ENCODE results near the gene AP2B1.
A peak's percentile ranks its signal among the peaks of the same experiment; 100 is the strongest.
"Not testable (repeated sequence)": the region's sequence is repeated elsewhere in the genome, so short reads cannot be mapped to it uniquely, and the experiment has no call there.

Gene AP2B1

DNA sequence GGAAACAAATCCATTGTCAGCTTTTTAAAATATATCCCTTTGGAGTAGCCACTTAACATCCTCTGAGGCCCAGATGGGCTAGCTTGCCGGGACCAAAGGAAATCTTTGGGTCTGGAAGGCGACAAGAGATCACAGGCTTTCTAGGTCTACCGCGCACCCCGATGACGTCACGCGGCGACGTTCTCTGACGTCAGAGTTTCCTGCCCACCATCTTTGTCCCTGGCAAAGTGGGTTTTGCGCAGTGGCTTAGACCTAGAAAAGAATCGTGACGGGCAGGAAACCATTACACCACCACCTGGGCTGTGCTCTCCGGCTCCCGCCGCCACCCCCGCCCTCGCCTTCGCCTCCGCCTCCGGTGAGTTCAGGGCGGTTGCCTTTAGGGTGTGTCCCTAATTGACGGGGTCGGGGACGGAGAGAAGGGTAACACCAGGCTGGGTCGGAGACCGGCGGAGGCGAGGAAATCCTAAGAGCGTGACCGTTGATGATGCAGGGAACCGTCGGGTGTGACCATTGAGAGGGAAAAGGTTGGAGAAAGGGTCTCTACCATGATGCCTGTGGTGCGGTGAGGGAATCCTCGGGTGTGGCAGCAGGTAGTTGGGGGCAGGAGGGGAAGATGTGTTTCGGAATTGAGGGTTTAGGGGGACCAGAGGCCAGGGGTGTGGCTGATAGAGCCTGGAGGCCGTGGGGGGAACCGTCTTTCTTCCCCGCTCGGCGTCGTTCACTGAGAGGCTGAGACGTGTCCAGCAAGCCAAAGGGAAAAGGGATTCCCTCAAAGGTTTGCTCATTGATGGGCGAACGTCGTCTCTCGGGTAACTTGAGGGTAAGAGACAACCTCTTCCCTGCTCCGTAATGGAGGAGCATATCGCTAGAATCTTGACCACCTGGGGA is at the start of gene AP2B1:
TSS of gene AP2B1 (plus strand) at position 249 of the 888 bp plus-strand sequence. CDS start 6,709 bp downstream, outside the sequence.
- peak; percentile 95 for DNase-seq (ENCODE audit: low spot score)

DNA sequence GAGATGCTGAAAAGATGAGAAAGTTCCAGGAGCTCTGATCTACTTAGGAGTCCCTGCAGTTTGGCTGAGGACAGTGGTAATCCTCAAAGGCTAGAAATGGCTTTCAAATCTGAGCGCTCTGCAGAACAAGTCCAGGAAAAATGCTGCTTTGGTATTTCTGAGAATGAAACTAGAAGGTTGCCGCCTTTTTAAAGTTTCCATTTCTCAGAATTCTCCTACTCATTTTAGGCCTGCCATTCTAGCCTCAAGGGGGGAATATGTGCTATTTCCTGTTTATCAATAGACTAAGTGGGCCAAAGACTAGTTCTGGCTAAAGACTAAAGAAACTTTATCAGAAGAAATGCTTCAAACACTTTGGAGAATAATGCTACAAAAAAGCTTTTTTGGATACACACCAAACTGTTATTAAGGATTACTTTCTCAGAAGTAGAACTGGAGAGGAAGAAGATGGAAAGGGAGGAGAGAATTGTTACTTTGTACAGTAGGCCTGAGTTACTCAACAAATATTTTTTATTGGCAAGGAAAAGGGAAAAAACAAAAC is 49.5 kb upstream of the AP2B1 start, which contains the start of gene SLFN12L:
TSS of gene SLFN12L (minus strand) at position 78 of the 541 bp plus-strand sequence. CDS start 15,314 bp downstream, outside the sequence.
- DNase-seq (ENCODE audit: low spot score): no peak

- DNase-seq (ENCODE audit: low spot score): no peak
Observed at GRCh38 chr17:35539659-35540026, 47.5 kb upstream of the AP2B1 start.

GRCh38 chr17:35540589-35541404 is 46.3 kb upstream of the AP2B1 start:
- no peak for DNase-seq (ENCODE audit: low spot score)

- no peak for DNase-seq (ENCODE audit: low spot score)
Observed at GRCh38 chr17:35541434-35541833, 45.7 kb upstream of the AP2B1 start.

GRCh38 chr17:35542990-35543389 is 44.1 kb upstream of the AP2B1 start:
- no peak for DNase-seq (ENCODE audit: low spot score)

DNA sequence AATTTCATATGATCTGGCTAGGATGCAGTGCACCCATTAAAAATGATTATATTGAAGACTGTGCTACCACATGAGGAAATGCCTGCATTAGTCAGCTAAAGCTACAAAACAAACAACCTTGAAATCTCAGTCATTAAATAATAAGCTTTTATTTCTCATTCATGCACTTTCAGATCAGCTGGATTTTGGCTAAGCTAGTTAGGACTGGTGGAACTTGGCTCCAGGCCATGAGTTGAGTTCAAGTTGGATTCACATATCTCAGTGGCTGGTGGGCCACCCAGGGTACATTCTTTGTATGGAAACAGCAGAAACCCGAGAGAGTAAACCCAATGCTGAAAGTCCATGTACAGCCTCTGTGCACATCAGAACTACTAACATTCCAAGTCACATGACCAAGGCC is 43.3 kb upstream of the AP2B1 start:
- no peak for DNase-seq (ENCODE audit: low spot score)

DNA sequence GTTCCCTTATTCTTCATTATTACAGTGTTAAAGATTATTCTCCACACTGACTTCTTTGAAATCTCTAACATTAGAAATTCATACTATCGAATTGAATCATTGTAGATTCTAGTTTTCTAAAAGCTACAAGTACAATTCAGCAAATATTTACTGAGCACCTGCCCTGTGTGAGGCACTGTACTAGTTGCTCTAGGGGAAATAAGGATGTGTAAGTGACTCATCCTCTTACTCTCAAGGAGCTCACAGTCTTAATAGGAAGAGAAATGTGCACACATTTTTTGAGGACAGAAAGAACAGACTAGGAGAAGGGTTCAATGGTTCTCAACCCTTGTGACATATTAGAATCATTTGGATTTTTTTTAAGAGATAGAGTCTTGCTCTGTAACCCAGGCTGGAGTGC is 42.0 kb upstream of the AP2B1 start:
- no peak for DNase-seq (ENCODE audit: low spot score)

GRCh38 chr17:35546487-35546886 is 40.6 kb upstream of the AP2B1 start:
- DNase-seq (ENCODE audit: low spot score): no peak

GRCh38 chr17:35548208-35548810 is 38.8 kb upstream of the AP2B1 start:
- DNase-seq (ENCODE audit: low spot score): no peak

GRCh38 chr17:35548978-35549377 is 38.1 kb upstream of the AP2B1 start:
- no peak for DNase-seq (ENCODE audit: low spot score)

DNA sequence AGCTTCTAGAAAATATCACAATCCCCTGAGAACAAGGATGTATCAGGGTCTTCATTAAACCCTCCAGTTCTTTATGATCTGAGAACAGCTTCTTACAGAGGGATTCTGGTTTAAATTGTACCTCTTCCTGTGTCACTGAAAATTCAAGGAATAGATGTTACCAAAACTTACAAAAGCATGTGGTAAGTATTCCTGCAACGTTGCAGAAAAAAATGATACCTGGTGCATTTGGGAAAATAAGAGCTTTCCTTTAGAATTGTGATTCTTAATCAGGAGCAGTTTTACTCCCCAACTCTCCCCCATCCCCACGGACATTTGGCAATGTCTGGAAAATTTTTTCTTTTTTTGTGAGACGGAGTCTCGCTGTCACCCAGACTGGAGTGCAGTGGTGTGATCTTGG is 33.8 kb upstream of the AP2B1 start:
- DNase-seq (ENCODE audit: low spot score): no peak

GRCh38 chr17:35554668-35555067 is 32.5 kb upstream of the AP2B1 start:
- peak; percentile 33 for DNase-seq (ENCODE audit: low spot score)

DNA sequence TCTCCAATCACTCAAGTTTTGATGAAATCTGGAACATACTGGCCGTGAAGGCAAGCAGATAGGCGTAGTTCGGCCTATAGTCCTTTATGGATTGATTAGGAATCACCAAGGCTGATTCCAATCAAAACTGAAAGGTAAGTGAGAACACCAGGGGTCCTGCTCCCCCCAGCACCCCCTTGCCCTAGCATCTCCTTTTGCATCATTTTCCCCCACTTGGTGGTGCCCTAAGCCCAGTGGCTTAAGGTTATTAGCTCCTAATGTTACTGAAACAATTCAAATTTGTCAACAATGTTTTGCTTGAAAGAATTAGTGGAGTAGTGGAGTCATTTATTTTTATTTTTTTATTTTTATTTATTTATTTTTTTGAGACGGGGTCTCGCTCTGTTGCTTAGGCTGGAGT is 31.4 kb upstream of the AP2B1 start:
- no peak for DNase-seq (ENCODE audit: low spot score)

- DNase-seq (ENCODE audit: low spot score): no peak
Observed at GRCh38 chr17:35557353-35557752, 29.8 kb upstream of the AP2B1 start.

- no peak for DNase-seq (ENCODE audit: low spot score)
Observed at GRCh38 chr17:35559495-35560210, 27.5 kb upstream of the AP2B1 start.

GRCh38 chr17:35560703-35561102 is 26.4 kb upstream of the AP2B1 start, which contains the start of gene SLFN14:
Gene SLFN14 (minus strand): TSS chr17:35560819. CDS start chr17:35558062, 2,757 bp downstream.
- no peak for DNase-seq (ENCODE audit: low spot score)

DNA sequence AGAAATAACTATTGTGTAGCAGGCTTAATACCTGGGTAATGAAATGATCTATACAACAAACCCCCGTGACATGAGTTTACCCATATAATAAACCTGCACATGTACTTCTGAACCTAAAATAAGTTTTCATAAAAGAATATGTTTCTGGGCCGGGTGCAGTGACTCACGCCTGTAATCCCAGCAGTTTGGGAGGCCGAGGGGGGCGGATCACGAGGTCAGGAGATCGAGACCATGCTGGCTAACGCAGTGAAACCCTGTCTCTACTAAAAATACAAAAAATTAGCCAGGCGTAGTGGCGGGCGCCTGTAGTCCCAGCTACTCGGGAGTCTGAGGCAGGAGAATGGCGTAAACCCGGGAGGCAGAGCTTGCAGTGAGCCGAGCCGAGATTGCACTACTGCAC is 23.9 kb upstream of the AP2B1 start:
- not testable (repeated sequence) for DNase-seq (ENCODE audit: low spot score)

GRCh38 chr17:35566968-35567367 is 20.2 kb upstream of the AP2B1 start:
- DNase-seq (ENCODE audit: low spot score): no peak

DNA sequence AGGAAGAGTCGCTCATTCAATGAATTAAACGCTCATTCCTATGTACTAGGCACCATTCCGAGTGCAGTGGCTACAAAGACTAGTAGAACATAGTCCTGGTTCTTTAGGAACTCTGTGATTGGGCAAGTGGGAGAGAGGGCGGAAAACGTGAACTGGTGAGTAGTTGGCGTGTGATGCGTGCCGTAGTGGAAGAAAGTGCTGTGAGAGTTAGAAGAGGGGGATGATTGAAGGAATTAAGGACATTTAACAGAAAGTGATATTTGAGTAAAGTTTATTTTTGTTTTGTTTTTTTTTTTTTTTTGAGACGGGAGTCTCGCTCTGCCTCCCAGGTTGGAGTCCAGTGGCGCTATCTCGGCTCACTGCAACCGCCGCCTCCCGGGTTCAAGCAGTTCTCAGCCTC is 18.6 kb upstream of the AP2B1 start:
- peak; percentile 57 for DNase-seq (ENCODE audit: low spot score)

- DNase-seq (ENCODE audit: low spot score): no peak
Observed at GRCh38 chr17:35569405-35569804, 17.7 kb upstream of the AP2B1 start.
